Ureter (tissue), 1 donor: ENCODE data around the gene MORC2. TPM values are rescaled to one million over a fixed set of nuclear protein-coding genes. Genes with fewer than 3 reads are reported as not detected.

Experiments used
- total RNA-seq: library from RNA; stranded (reverse); gene quantifications from one replicate; pipeline ENCODE4 v1.2.4, GENCODE V29; 2023
- donor health status: DM: yes; HTN: yes; CAD: no.

Gene MORC2
- total RNA-seq, 1 donor from 2014 or later = 31.2 TPM

Other genes with a start within 250 kb of the MORC2 start
- 119 TPM for gene TUG1, start 491 bp upstream of the MORC2 start, total RNA-seq
- 327 TPM for gene SMTN, start 112.5 kb upstream of the MORC2 start, total RNA-seq
- gene SELENOM, start 138.8 kb upstream of the MORC2 start, total RNA-seq = 259 TPM
- 4.8 TPM for gene INPP5J, start 154.2 kb upstream of the MORC2 start, total RNA-seq
- not detected for gene PLA2G3, start 171.7 kb upstream of the MORC2 start, total RNA-seq
- gene RNF185, start 191.4 kb upstream of the MORC2 start, total RNA-seq = 34.1 TPM
- 85.4 TPM for gene LIMK2, start 243.5 kb upstream of the MORC2 start, total RNA-seq